ENCODE measurements around the gene NELL1. TPM values are rescaled to one million over a fixed set of nuclear protein-coding genes. Genes with fewer than 3 reads are reported as not detected.
A peak's percentile ranks its signal among the peaks of the same experiment; 100 is the strongest.

NELL1 gene
- total and polyA plus RNA-seq, 2 donors from 2014 or later, result 0.31 to 14.8 TPM

DNA sequence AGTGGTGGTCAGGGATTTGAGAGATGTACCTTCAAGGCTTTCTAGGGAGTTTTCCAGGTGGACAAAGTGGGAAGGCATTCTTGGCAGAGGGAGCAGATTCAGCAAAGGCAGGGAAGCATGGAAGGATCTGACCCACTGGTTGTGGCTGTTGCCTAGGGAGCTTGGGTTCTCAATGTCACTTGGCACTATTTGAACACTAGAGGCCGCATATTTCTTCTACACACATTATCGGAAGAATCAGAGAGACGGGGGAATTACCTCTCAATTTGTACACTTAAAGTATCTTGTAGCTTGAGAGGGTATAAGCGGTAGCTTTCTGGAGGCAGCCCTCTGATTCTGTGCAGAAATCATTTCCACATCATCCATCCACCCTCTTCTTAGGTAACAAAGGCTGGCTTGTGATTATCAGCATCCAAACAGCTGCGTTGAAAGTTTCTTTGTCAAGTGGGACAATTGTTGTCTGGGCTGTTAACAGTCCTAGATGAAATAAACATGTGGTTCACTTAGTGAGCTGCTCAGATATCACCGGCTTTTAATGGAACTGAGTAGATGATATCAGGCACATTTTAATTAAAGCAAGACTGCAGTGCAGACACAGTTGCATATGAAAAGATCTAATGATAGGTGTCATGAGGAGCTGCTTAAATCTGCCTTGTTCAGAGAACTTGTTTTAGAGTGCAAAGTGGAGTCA, 2.6 kb downstream of the NELL1 start:
- FAIRE-seq, result no peak
- Histone ChIP-seq H3K27me3 (ENCODE audit: control insufficient read depth, insufficient read depth, low read length) (peaks cover 22% of the 10 kb centered on the region), H3K27ac (ENCODE audit: low read depth in 2 of 2, low read length in 2 of 2) (no peak overlapping the region), H3K4me1 (ENCODE audit: control insufficient read depth in 2 of 3, insufficient read depth in 2 of 3, low read depth in 1 of 3, low read length in 3 of 3) (peaks cover 0 to 6% (median 0%) of the 10 kb centered on the region in 3 donors), H3K9me3 (ENCODE audit: control insufficient read depth in 2 of 3, insufficient read depth in 1 of 3, low read length in 3 of 3) (no peaks in the 10 kb centered on the region), H3K36me3 (ENCODE audit: control insufficient read depth in 2 of 3, insufficient read depth in 3 of 3, low read length in 3 of 3) (no peaks in the 10 kb centered on the region), H3K4me3 (ENCODE audit: low read length in 3 of 3) (peak overlapping the region in 1 of 3 donors; percentile 33), H3K9ac (ENCODE audit: low read length in 3 of 3) (no peak overlapping the region)
- TF ChIP-seq, protein P1, sequence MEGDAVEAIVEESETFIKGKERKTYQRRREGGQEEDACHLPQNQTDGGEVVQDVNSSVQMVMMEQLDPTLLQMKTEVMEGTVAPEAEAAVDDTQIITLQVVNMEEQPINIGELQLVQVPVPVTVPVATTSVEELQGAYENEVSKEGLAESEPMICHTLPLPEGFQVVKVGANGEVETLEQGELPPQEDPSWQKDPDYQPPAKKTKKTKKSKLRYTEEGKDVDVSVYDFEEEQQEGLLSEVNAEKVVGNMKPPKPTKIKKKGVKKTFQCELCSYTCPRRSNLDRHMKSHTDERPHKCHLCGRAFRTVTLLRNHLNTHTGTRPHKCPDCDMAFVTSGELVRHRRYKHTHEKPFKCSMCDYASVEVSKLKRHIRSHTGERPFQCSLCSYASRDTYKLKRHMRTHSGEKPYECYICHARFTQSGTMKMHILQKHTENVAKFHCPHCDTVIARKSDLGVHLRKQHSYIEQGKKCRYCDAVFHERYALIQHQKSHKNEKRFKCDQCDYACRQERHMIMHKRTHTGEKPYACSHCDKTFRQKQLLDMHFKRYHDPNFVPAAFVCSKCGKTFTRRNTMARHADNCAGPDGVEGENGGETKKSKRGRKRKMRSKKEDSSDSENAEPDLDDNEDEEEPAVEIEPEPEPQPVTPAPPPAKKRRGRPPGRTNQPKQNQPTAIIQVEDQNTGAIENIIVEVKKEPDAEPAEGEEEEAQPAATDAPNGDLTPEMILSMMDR (IDR thresholded peaks at IDR 0.05; ENCODE audit: borderline replicate concordance, extremely low read depth, insufficient read depth), result peak; percentile 15
- intact Hi-C loops (cut with DNase I), result no loop called here
- peak in 4 of 5 donors; percentile 38 to 73 (median 58) for DNase-seq

DNA sequence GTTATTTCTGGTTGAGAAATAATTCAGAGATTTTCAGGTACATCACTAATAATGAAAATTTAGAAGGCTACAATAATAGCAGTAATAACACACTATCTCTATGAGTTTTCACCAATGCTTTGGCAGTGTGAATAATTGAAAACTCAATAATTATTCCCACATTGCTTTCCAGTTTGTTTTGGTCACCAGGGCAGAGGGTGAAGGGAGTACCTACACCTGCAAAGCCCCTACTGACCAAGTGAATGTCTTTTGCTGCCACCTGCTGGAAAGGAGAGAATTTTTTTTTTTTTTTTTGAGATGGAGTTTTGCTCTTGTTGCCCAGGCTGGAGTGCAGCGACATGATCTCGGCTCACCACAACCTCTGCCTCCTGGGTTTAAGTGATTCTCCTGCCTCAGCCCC, 3.2 kb downstream of the NELL1 start:
- no peak overlapping the region for H3K9ac ChIP-seq (ENCODE audit: low read length in 3 of 3)

DNA sequence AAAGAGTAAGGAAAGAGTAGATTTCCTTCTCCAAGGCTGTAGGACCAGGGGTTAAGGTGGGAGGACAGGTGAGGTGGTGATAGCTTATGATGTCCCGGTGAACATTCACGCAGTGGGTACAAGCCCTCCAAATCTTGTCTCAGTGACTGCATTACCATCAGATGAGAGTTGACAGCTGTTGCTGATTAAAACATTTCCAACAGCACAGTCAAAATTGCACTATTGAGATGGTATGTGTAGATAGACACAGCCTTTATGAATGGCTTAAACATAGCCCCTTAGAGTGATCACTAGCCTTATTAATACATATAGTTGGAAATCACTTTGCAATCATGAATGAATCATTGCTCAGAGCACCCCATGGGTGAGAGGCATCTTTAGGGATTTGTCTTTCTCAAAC, 7.3 kb downstream of the NELL1 start:
- intact Hi-C loops (cut with DNase I), result no loop called here
- Histone ChIP-seq H3K27me3 (ENCODE audit: control insufficient read depth, insufficient read depth, low read length) (peaks cover 3% of the 10 kb centered on the region), H3K9me3 (ENCODE audit: control insufficient read depth in 2 of 3, insufficient read depth in 1 of 3, low read length in 3 of 3) (no peaks in the 10 kb centered on the region), H3K36me3 (ENCODE audit: control insufficient read depth in 2 of 3, insufficient read depth in 3 of 3, low read length in 3 of 3) (no peaks in the 10 kb centered on the region), H3K4me3 (ENCODE audit: low read length in 3 of 3) (no peak overlapping the region), H3K27ac (ENCODE audit: low read depth in 2 of 2, low read length in 2 of 2) (no peak overlapping the region), H3K4me1 (ENCODE audit: control insufficient read depth in 2 of 3, insufficient read depth in 2 of 3, low read depth in 1 of 3, low read length in 3 of 3) (peaks cover 0 to 1% (median 0%) of the 10 kb centered on the region in 3 donors), H3K9ac (ENCODE audit: low read length in 3 of 3) (no peak overlapping the region)
- TF ChIP-seq, protein P1 (IDR thresholded peaks at IDR 0.05; ENCODE audit: borderline replicate concordance, extremely low read depth, insufficient read depth), result no peak
- FAIRE-seq (no peak), DNase-seq (no peak)

More for the DNA sequence above, 3.2 kb downstream of the NELL1 start:
- no peak overlapping the region for H3K4me3 ChIP-seq (ENCODE audit: low read length in 3 of 3)
- no peaks in the 10 kb centered on the region for H3K36me3 ChIP-seq (ENCODE audit: control insufficient read depth in 2 of 3, insufficient read depth in 3 of 3, low read length in 3 of 3)
- H3K4me1 ChIP-seq (ENCODE audit: control insufficient read depth in 2 of 3, insufficient read depth in 2 of 3, low read depth in 1 of 3, low read length in 3 of 3), result peaks cover 0 to 6% (median 0%) of the 10 kb centered on the region in 3 donors
- FAIRE-seq (no peak), DNase-seq (peak in 2 of 5 donors; percentile 31 to 32)
- TF ChIP-seq, protein P1 (IDR thresholded peaks at IDR 0.05; ENCODE audit: borderline replicate concordance, extremely low read depth, insufficient read depth), result no peak
- peaks cover 17% of the 10 kb centered on the region for H3K27me3 ChIP-seq (ENCODE audit: control insufficient read depth, insufficient read depth, low read length)
- no peaks in the 10 kb centered on the region for H3K9me3 ChIP-seq (ENCODE audit: control insufficient read depth in 2 of 3, insufficient read depth in 1 of 3, low read length in 3 of 3)
- intact Hi-C loops (cut with DNase I), result no loop called here
- no peak overlapping the region for H3K27ac ChIP-seq (ENCODE audit: low read depth in 2 of 2, low read length in 2 of 2)

Measured in kidney (tissue), 14 donors.